Stimulated activated CD8-positive, alpha-beta memory T cell treated with anti-CD3 and anti-CD28 coated beads, Interleukin-7, amount 100 ng/mL, for 1 hour (primary cell): ENCODE measurements around the gene MRAS.
"Not testable (repeated sequence)": the region's sequence is repeated elsewhere in the genome, so short reads cannot be mapped to it uniquely, and the experiment has no call there.

Experiments
- DNase-seq, 2 donors: peaks; one replicate each; pipeline ENCODE4 v3.0.0-alpha.2; 2020; ENCODE audit warnings: low read depth in 2 of 2

MRAS gene

GRCh38 chr3:138367326-138367850, 19.0 kb downstream of the MRAS start:
- DNase-seq = no peak

GRCh38 chr3:138367911-138368310, 19.5 kb downstream of the MRAS start:
- DNase-seq = no peak

GRCh38 chr3:138369151-138369900, 20.9 kb downstream of the MRAS start:
- DNase-seq = no peak

- DNase-seq = no peak
Observed at GRCh38 chr3:138370321-138370720, 21.9 kb downstream of the MRAS start.

- no peak for DNase-seq
Observed at GRCh38 chr3:138371070-138371965, 22.9 kb downstream of the MRAS start.

- DNase-seq = no peak
Observed at GRCh38 chr3:138373087-138373735, 24.8 kb downstream of the MRAS start.

- no peak for DNase-seq
Observed at GRCh38 chr3:138373736-138374094, 25.3 kb downstream of the MRAS start.

GRCh38 chr3:138374573-138375134, 26.3 kb downstream of the MRAS start:
- no peak for DNase-seq

- no peak for DNase-seq
Observed at GRCh38 chr3:138375447-138375846, 27.1 kb downstream of the MRAS start.

GRCh38 chr3:138376663-138377062, 28.3 kb downstream of the MRAS start:
- DNase-seq = no peak

- not testable (repeated sequence) for DNase-seq
Observed at GRCh38 chr3:138377212-138377611, 28.8 kb downstream of the MRAS start.

- DNase-seq = no peak
Observed at GRCh38 chr3:138377804-138378203, 29.4 kb downstream of the MRAS start.

GRCh38 chr3:138378331-138378730, 30.0 kb downstream of the MRAS start:
- DNase-seq = no peak

- no peak for DNase-seq
Observed at GRCh38 chr3:138378990-138379389, 30.6 kb downstream of the MRAS start.

GRCh38 chr3:138381413-138381901, 33.1 kb downstream of the MRAS start:
- DNase-seq = no peak

GRCh38 chr3:138381950-138382715, 33.8 kb downstream of the MRAS start:
- DNase-seq = no peak

- no peak for DNase-seq
Observed at GRCh38 chr3:138383715-138384465, 35.5 kb downstream of the MRAS start.

- DNase-seq = no peak
Observed at GRCh38 chr3:138384531-138384930, 36.2 kb downstream of the MRAS start.

- DNase-seq = no peak
Observed at GRCh38 chr3:138384976-138385375, 36.6 kb downstream of the MRAS start.

- no peak for DNase-seq
Observed at GRCh38 chr3:138389144-138389601, 40.8 kb downstream of the MRAS start.
